ENCODE data around the gene RPN1.

DNA sequence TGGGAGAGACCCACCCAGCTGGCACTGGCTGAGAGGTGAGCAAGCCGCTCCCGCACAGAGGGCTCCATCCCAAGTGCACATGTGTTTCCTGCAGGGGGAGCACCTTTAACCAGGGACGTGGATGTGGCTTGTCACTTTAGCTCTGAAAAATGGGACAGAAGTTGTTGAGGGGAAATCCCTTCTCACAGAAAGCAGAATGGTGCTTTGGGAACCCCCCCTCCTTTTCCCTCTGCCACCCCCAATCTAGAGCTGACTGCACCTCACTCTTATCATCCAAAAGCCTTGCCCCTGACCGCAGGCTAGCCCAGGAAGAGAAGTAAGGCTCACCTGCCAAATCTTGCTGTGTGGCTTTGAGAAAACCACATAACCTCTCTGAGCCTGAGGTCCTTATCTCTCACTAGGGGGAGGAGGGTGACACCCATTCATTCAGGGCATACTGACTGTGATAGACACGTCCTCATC, 77.9 kb downstream of the RPN1 start:
- no peak for TF ChIP-seq POLR2A (IDR thresholded peaks at IDR 0.05; ENCODE audit: low read length)
- no peak for TF ChIP-seq GATA1 (IDR thresholded peaks at IDR 0.05; ENCODE audit: low read depth, low read length)
